ENCODE data around the gene TENM4.

GRCh38 chr11:79381036-79381435, 59.8 kb downstream of the TENM4 start:
- no peak for TF ChIP-seq ELK1 (IDR thresholded peaks at IDR 0.05; ENCODE audit: low read depth, low read length)
- no peak for TF ChIP-seq MAZ (IDR thresholded peaks at IDR 0.05; ENCODE audit: borderline replicate concordance, low read depth, low read length)
- TF ChIP-seq USF2 (IDR thresholded peaks at IDR 0.05), result no peak
- TF ChIP-seq CTCF (IDR thresholded peaks at IDR 0.05), result no peak
- no peak for TF ChIP-seq PHF8 (IDR thresholded peaks at IDR 0.05; ENCODE audit: borderline replicate concordance, low read depth)
- TF ChIP-seq MAX (IDR thresholded peaks at IDR 0.05), result no peak
- no peak for TF ChIP-seq CHD4 (IDR thresholded peaks at IDR 0.05; ENCODE audit: borderline replicate concordance)
- TF ChIP-seq POLR2A (IDR thresholded peaks at IDR 0.05; ENCODE audit: low read length), result no peak
- no peak for TF ChIP-seq KDM1A (IDR thresholded peaks at IDR 0.05; ENCODE audit: low read depth)
- no peak for TF ChIP-seq ESRRA (IDR thresholded peaks at IDR 0.05; ENCODE audit: borderline replicate concordance, low read length)
- TF ChIP-seq BHLHE40 (IDR thresholded peaks at IDR 0.05; ENCODE audit: low read depth, low read length), result no peak
- TF ChIP-seq RAD21 (conservative IDR thresholded peaks at IDR 0.05 in 1 of 2, IDR thresholded peaks at IDR 0.05 in 1 of 2), result no peak
- TF ChIP-seq PBX3 (IDR thresholded peaks at IDR 0.05), result no peak
